K562 (cell line): Measurements from ENCODE around the gene KCNH2. TPM values are rescaled to one million over a fixed set of nuclear protein-coding genes. Genes with fewer than 3 reads are reported as not detected.
A peak's percentile ranks its signal among the peaks of the same experiment; 100 is the strongest.

Experiments
- ATAC-seq: fragments of 200-7000 bp; cut with Tn5 transposase; 3 replicates; pipeline ENCODE4 v1.9.1; 2020; ENCODE audit warnings: moderate library complexity
- BruUV-seq: library from RNA; stranded (reverse); fragments of 400-500 nt; replicated peaks from 2 replicates; lab custom pipeline; 2021; lab: Mats Ljungman, UMichigan
- CTCF ChIA-PET: fragments of 300-600 bp; formaldehyde crosslinking; extraction: SDS; loops from one replicate; lab custom pipeline; 2021; ENCODE audit warnings: low intra/inter-chr PET ratio; lab: Yijun Ruan, JAX
- POLR2A ChIA-PET: fragments of 300-600, 350-650 bp; sonication (Branson Sonifier 250); formaldehyde crosslinking; extraction: SDS; loops from one replicate; lab custom pipeline; 2021; ENCODE audit warnings: antibody characterized with exemption, inconsistent platforms; lab: Yijun Ruan, JAX
- DNase-seq, 4 experiments: peaks; one replicate each; pipeline versions ENCODE4 v3.0.0 to v3.0.0-alpha.2; 2011 to 2018; ENCODE audit warnings: low spot score in 3 of 4, mixed read lengths in 3 of 4; ENCODE audit errors: extremely low read depth in 1 of 4
- FAIRE-seq: peaks from 2 replicates; lab custom pipeline; 2011; peaks lifted over from hg19 to GRCh38; lab: Jason Lieb, UNC
- H2AFZ ChIP-seq: 2 replicates; pipeline ENCODE4 v1.6.0; 2011; ENCODE audit warnings: low read depth, low read length, control low read depth, inconsistent platforms
- H3K27ac ChIP-seq: fragments of 200-600 bp; 3 replicates; pipeline ENCODE4 v1.8.0; 2011; ENCODE audit warnings: low read depth, mild to moderate bottlenecking, control low read depth, inconsistent platforms, low read length, moderate library complexity, mixed read lengths; ENCODE audit errors: extremely low read depth
- H3K27me3 ChIP-seq, 2 experiments: fragments of 300-600 bp in 1 of 2; 2 replicates in 1 of 2; 3 replicates in 1 of 2; pipeline versions ENCODE4 v1.6.0 to v1.8.0; 2011; ENCODE audit warnings: inconsistent platforms in 2 of 2, low read length in 2 of 2, mild to moderate bottlenecking in 1 of 2, mixed read lengths in 1 of 2, moderate library complexity in 1 of 2; ENCODE audit not compliant: control insufficient read depth in 2 of 2, insufficient read depth in 2 of 2
- H3K36me3 ChIP-seq: fragments of 300-600 bp; 3 replicates; pipeline ENCODE4 v1.8.0; 2011; ENCODE audit warnings: mild to moderate bottlenecking, low read length, inconsistent platforms; ENCODE audit not compliant: control insufficient read depth, insufficient read depth
- H3K4me1 ChIP-seq, 2 experiments: fragments of 200-600 bp in 1 of 2; replicated peaks in 1 of 2; 2 replicates in 1 of 2; 3 replicates in 1 of 2; pipeline versions ENCODE4 v1.5.1 to v1.8.0; 2011; ENCODE audit warnings: inconsistent platforms in 2 of 2, low read length in 2 of 2, mild to moderate bottlenecking in 1 of 2, mixed read lengths in 1 of 2, moderate library complexity in 1 of 2; ENCODE audit not compliant: control insufficient read depth in 2 of 2, insufficient read depth in 2 of 2
- H3K4me2 ChIP-seq: 2 replicates; pipeline ENCODE4 v1.6.1; 2011; ENCODE audit warnings: low read length, control low read depth, inconsistent platforms, mixed read lengths; ENCODE audit not compliant: insufficient read depth
- H3K4me3 ChIP-seq: fragments of 200-600 bp; sonication (generic), shearing (Covaris generic); 2 replicates; pipeline ENCODE4 v1.5.1; 2016; ENCODE audit warnings: control low read depth, inconsistent platforms
- H3K79me2 ChIP-seq: fragments of 200-600 bp; 3 replicates; pipeline ENCODE4 v1.8.0; 2011; ENCODE audit warnings: low read length, inconsistent platforms; ENCODE audit not compliant: control insufficient read depth, insufficient read depth
- H3K9ac ChIP-seq, 2 experiments: 2 replicates each; pipeline versions ENCODE4 v1.6.0 to v1.6.1; 2011; ENCODE audit warnings: low read depth in 2 of 2, low read length in 2 of 2, control low read depth in 1 of 2, inconsistent platforms in 1 of 2, mild to moderate bottlenecking in 1 of 2, mixed read lengths in 1 of 2; ENCODE audit not compliant: insufficient read depth in 1 of 2
- H3K9me1 ChIP-seq: one replicate; pipeline ENCODE4 v1.6.0; 2011; ENCODE audit warnings: inconsistent platforms, mild to moderate bottlenecking, low read length, moderate library complexity; ENCODE audit not compliant: control insufficient read depth, insufficient read depth
- H3K9me3 ChIP-seq: replicated peaks from 2 replicates; pipeline ENCODE4 v1.5.1; 2011; ENCODE audit warnings: low read depth, low read length, inconsistent platforms; ENCODE audit not compliant: control insufficient read depth, insufficient read depth
- H4K20me1 ChIP-seq: replicated peaks from 2 replicates; pipeline ENCODE4 v1.6.1; 2011; ENCODE audit warnings: low read length, inconsistent platforms, mixed read lengths; ENCODE audit not compliant: control insufficient read depth, insufficient read depth
- CREB3L1 ChIP-seq: fragments of 450-650 bp; IDR thresholded peaks from 2 replicates; pipeline ENCODE4 v1.6.1; 2014; ENCODE audit warnings: low read depth, mild to moderate bottlenecking, moderate library complexity, borderline replicate concordance
- CTCF ChIP-seq, 3 experiments: IDR thresholded peaks in 2 of 3; conservative IDR thresholded peaks in 1 of 3; 2 replicates each; pipeline ENCODE4 v1.5.1; 2011 to 2012; ENCODE audit warnings: low read length in 3 of 3, mild to moderate bottlenecking in 3 of 3, control low read depth in 2 of 3, improper control_type of control experiment in 1 of 3, inconsistent platforms in 1 of 3, low read depth in 1 of 3, mixed read lengths in 1 of 3, moderate library complexity in 1 of 3; ENCODE audit not compliant: insufficient read depth in 2 of 3
- HDAC8 ChIP-seq: fragments of 450-650 bp; IDR thresholded peaks from 2 replicates; pipeline ENCODE4 v1.6.1; 2016; ENCODE audit warnings: mild to moderate bottlenecking, missing genetic modification characterization, moderate library complexity, missing compliant biosample characterization
- MBD1 ChIP-seq: fragments of 250-450 bp; sonication (Bioruptor Pico); IDR thresholded peaks from 2 replicates; pipeline ENCODE4 v1.8.0; 2022; ENCODE audit warnings: inconsistent platforms
- PHF8 ChIP-seq: fragments of 200-600 bp; sonication (generic); IDR thresholded peaks from 2 replicates; pipeline ENCODE4 v1.6.1; 2012; ENCODE audit warnings: mixed run types, mild to moderate bottlenecking, inconsistent platforms, low read length, moderate library complexity, borderline replicate concordance
- PURB ChIP-seq: sonication (generic); formaldehyde crosslinking; IDR thresholded peaks from 2 replicates; pipeline ENCODE4 v1.9.0; 2021; ENCODE audit warnings: low read depth, mild to moderate bottlenecking, missing genetic modification reagents
- RBM14 ChIP-seq: fragments of 200-400 bp; formaldehyde crosslinking; IDR thresholded peaks from 2 replicates; pipeline ENCODE4 v1.6.1; 2018; ENCODE audit warnings: low read depth, mild to moderate bottlenecking, low read length, moderate library complexity, borderline replicate concordance; ENCODE audit not compliant: insufficient read depth
- VEZF1 ChIP-seq: fragments of 200-800 bp; sonication (Bioruptor generic); IDR thresholded peaks from 2 replicates; pipeline ENCODE4 v1.6.1; 2017; ENCODE audit warnings: missing genetic modification characterization, missing compliant biosample characterization
- ZNF384 ChIP-seq: IDR thresholded peaks from 2 replicates; pipeline ENCODE4 v1.6.1; 2012; ENCODE audit warnings: low read depth, low read length, improper control_type of control experiment
- ZNF778 ChIP-seq: fragments of 450-650 bp; formaldehyde crosslinking; IDR thresholded peaks from 2 replicates; pipeline ENCODE4 v1.4.0; 2020; ENCODE audit warnings: mild to moderate bottlenecking, moderate library complexity
- WGBS: fragments of 100-300 bp; shearing (Covaris generic); methylation state at CpG from one replicate; pipeline ENCODE4 v1.1.6; 2016; ENCODE audit warnings: low coverage, mixed read lengths; ENCODE audit not compliant: insufficient coverage; ENCODE audit errors: missing lambda C conversion rate; 5-methylcytosine and 5-hydroxymethylcytosine counted together
- in situ Hi-C: fragments of 300-500 bp; cut with MboI; formaldehyde crosslinking; loops from 4 replicates; pipeline ENCODE4 v1.15.0; 2018; ENCODE audit warnings: inconsistent platforms, mixed read lengths
- intact Hi-C: fragments of 100-400 bp; cut with micrococcal nuclease; formaldehyde crosslinking; loops from 2 replicates; pipeline ENCODE4 v1.14.2; 2022
- polyA plus RNA-seq, 8 experiments: library from polyadenylated mRNA; depleted of rRNA in 4 of 8; stranded (reverse) in 5 of 8; unstranded in 3 of 8; fragments of >200 nt; fragmentation: Nextera tagmentation in 2 of 8; fragmentation: Illumina TruSeq in 1 of 8; extraction: Ambion mirVana in 2 of 8; extraction: Trizol in 1 of 8; gene quantifications; 2 replicates each; pipeline versions ENCODE4 v1.2.1 to v1.2.3, GENCODE V29; 2011 to 2014; ENCODE audit warnings: inconsistent platforms in 1 of 8, missing spikeins in 1 of 8
- total RNA-seq, 7 experiments: library from RNA; depleted of rRNA in 6 of 7; stranded (reverse); fragments of >200 nt in 6 of 7; fragmentation: Illumina TruSeq in 2 of 7; extraction: Trizol in 2 of 7; gene quantifications; 2 replicates each; pipeline versions ENCODE4 v1.2.1 to v1.2.3, GENCODE V29; 2011 to 2021; ENCODE audit warnings: low replicate concordance in 1 of 7

The KCNH2 gene
- total and polyA plus RNA-seq, 9 of the 15 experiments (the other 6 are each of a cell fraction or from before 2014, with no cell fraction given): 18.1 to 368 (median 218) TPM

GRCh38 chr7:150957133-150958020, 20.7 kb downstream of the KCNH2 start:
- ATAC-seq: no peak
- Histone ChIP-seq H3K9me3 (no peaks in the 10 kb centered on the region), H3K9me1 (peaks cover 3% of the 10 kb centered on the region), H3K9ac (peak overlapping the region; percentile 73 to 87), H4K20me1 (peaks cover 8% of the 10 kb centered on the region; the same call in 1 of the 2 replicates), H3K27ac (peak overlapping the region; percentile 84), H3K36me3 (peaks cover 43% of the 10 kb centered on the region; the same call in 2 of the 3 replicates), H3K27me3 (no peaks in the 10 kb centered on the region), H3K4me3 (no peak overlapping the region), H3K79me2 (peaks cover 85% of the 10 kb centered on the region), H2AFZ (no peak overlapping the region), H3K4me1 (peaks cover 71 to 94% of the 10 kb centered on the region in 2 experiments), H3K4me2 (peak overlapping the region; percentile 81; the same call in 1 of the 2 replicates)
- no peak for DNase-seq
- intact Hi-C loops (loop anchor here (2.0 to 5.0 kb wide), 2 partner anchors 29 to 635 kb away; partner anchors contain the start of genes ACTR3C and LRRC61), in situ Hi-C loops (no loop called here)
- BruUV-seq: no TSS peak
- ChIA-PET CTCF (no interaction called here), POLR2A (interaction anchor here (1.0 kb wide), 2 partner anchors 16 to 35 kb away, joined by 3 read pairs; no protein-coding TSS in a partner anchor)
- no peak for FAIRE-seq
- 82% methylated on average over 26 of the region's 26 CpGs for WGBS
- TF ChIP-seq MBD1 (CRISPR knock-in tag) (no peak), RBM14 (no peak), VEZF1 (no peak), HDAC8 (tag) (no peak), PHF8 (no peak), CREB3L1 (no peak), ZNF384 (no peak), PURB (CRISPR knock-in tag) (no peak), CTCF (IDR thresholded peaks at IDR 0.05 in 2 of 3, conservative IDR thresholded peaks at IDR 0.05 in 1 of 3; ENCODE audit: insufficient read depth in 2 of 3, low read depth in 1 of 3, low read length in 3 of 3) (peak in 2 of 3 experiments; percentile 17 to 30; a peak in 3 of 6 replicates), ZNF778 (CRISPR knock-in tag) (no peak)
